Hepatocyte (in vitro differentiated cells): ENCODE results near the gene CAMKMT. TPM values are rescaled to one million over a fixed set of nuclear protein-coding genes. Genes with fewer than 3 reads are reported as not detected.

Source experiments
- DNase-seq: peaks from one replicate; pipeline ENCODE4 v3.0.0-alpha.2; 2016; ENCODE audit warnings: low spot score
- H2AFZ ChIP-seq: fragments of 200-600 bp; sonication (generic); 2 replicates; pipeline ENCODE4 v1.6.0; 2016; ENCODE audit warnings: antibody characterized with exemption, mild to moderate bottlenecking
- H3K27ac ChIP-seq: fragments of 200-600 bp; sonication (generic); 2 replicates; pipeline ENCODE4 v1.5.1; 2016; ENCODE audit warnings: mild to moderate bottlenecking
- H3K27me3 ChIP-seq: fragments of 200-600 bp; sonication (generic); 2 replicates; pipeline ENCODE4 v1.6.1; 2016
- H3K36me3 ChIP-seq: fragments of 200-600 bp; sonication (generic); replicated peaks from 2 replicates; pipeline ENCODE4 v1.5.1; 2016; ENCODE audit warnings: low read depth; ENCODE audit not compliant: insufficient read depth
- H3K4me1 ChIP-seq: fragments of 200-600 bp; sonication (generic); 2 replicates; pipeline ENCODE4 v1.5.1; 2016; ENCODE audit warnings: mild to moderate bottlenecking, moderate library complexity; ENCODE audit not compliant: insufficient read depth
- H3K4me2 ChIP-seq: fragments of 200-600 bp; sonication (generic); 2 replicates; pipeline ENCODE4 v1.6.0; 2016
- H3K4me3 ChIP-seq: fragments of 200-600 bp; sonication (generic); 2 replicates; pipeline ENCODE4 v1.5.1; 2016; ENCODE audit warnings: mild to moderate bottlenecking
- H3K79me2 ChIP-seq: fragments of 200-600 bp; sonication (generic); 2 replicates; pipeline ENCODE4 v1.6.0; 2017; ENCODE audit warnings: mild to moderate bottlenecking
- H3K9me2 ChIP-seq: fragments of 200-600 bp; sonication (generic); replicated peaks from 2 replicates; pipeline ENCODE4 v1.6.0; 2017; ENCODE audit warnings: mild to moderate bottlenecking; ENCODE audit not compliant: insufficient read depth
- H3K9me3 ChIP-seq: fragments of 200-600 bp; sonication (generic); 2 replicates; pipeline ENCODE4 v1.5.1; 2016; ENCODE audit warnings: low read depth, mild to moderate bottlenecking
- H4K20me1 ChIP-seq: fragments of 200-600 bp; sonication (generic); 2 replicates; pipeline ENCODE4 v1.6.0; 2016; ENCODE audit warnings: mild to moderate bottlenecking; ENCODE audit not compliant: insufficient read depth, poor library complexity, severe bottlenecking
- CTCF ChIP-seq: fragments of 200-600 bp; sonication (generic); IDR thresholded peaks from 2 replicates; pipeline ENCODE4 v1.5.1; 2016; ENCODE audit warnings: antibody characterized with exemption, mild to moderate bottlenecking; ENCODE audit not compliant: poor library complexity
- EZH2 ChIP-seq: fragments of 200-600 bp; sonication (generic); IDR thresholded peaks from 2 replicates; pipeline ENCODE4 v1.6.1; 2016; ENCODE audit warnings: antibody characterized with exemption, mild to moderate bottlenecking, borderline replicate concordance
- EZH2phosphoT487 ChIP-seq: fragments of 200-600 bp; sonication (generic); IDR thresholded peaks from one replicate; pipeline ENCODE4 v1.6.1; 2018; ENCODE audit warnings: antibody characterized with exemption, mild to moderate bottlenecking, low read depth, moderate library complexity; ENCODE audit not compliant: unreplicated experiment, severe bottlenecking
- WGBS: methylation state at CpG from one replicate; pipeline ENCODE4 v1.1.6; 2016; ENCODE audit warnings: low lambda C conversion rate; ENCODE audit errors: missing lambda C conversion rate; 5-methylcytosine and 5-hydroxymethylcytosine counted together
- polyA plus RNA-seq: library from polyadenylated mRNA; unstranded; fragments of >200 nt; fragmentation: Nextera tagmentation; extraction: Ambion mirVana; gene quantifications from 2 replicates; pipeline ENCODE4 v1.2.1, GENCODE V29; 2016
- total RNA-seq: library from RNA; depleted of rRNA; stranded (reverse); fragments of >200 nt; gene quantifications from 2 replicates; pipeline ENCODE4 v1.2.3, GENCODE V29; 2014

CAMKMT gene
- total and polyA plus RNA-seq, 2 experiments from 2014 or later: 10.3 to 12.7 TPM

- Histone ChIP-seq H3K27me3 (no peaks in the 10 kb centered on the region), H4K20me1 (no peaks in the 10 kb centered on the region), H3K4me2 (no peak overlapping the region), H3K27ac (no peak overlapping the region), H3K4me1 (no peaks in the 10 kb centered on the region), H3K9me2 (no peaks in the 10 kb centered on the region), H3K79me2 (no peaks in the 10 kb centered on the region), H3K9me3 (no peaks in the 10 kb centered on the region), H3K36me3 (no peaks in the 10 kb centered on the region), H2AFZ (no peak overlapping the region), H3K4me3 (no peak overlapping the region)
- WGBS: 96% methylated on average over 1 of the region's 1 CpG
- DNase-seq: no peak
- TF ChIP-seq EZH2phosphoT487 (no peak), CTCF (no peak), EZH2 (no peak)
Measured at GRCh38 chr2:44464437-44464836, 102.7 kb downstream of the CAMKMT start.

- no peaks in the 10 kb centered on the region for H4K20me1 ChIP-seq
- no peaks in the 10 kb centered on the region for H3K36me3 ChIP-seq
- H3K9me3 ChIP-seq: no peaks in the 10 kb centered on the region
- H3K27ac ChIP-seq: no peak overlapping the region
- H2AFZ ChIP-seq: no peak overlapping the region
- H3K4me1 ChIP-seq: no peaks in the 10 kb centered on the region
- H3K4me2 ChIP-seq: no peak overlapping the region
- H3K9me2 ChIP-seq: no peaks in the 10 kb centered on the region
- no peaks in the 10 kb centered on the region for H3K27me3 ChIP-seq
- TF ChIP-seq EZH2: no peak
- no peak for TF ChIP-seq EZH2phosphoT487
- TF ChIP-seq CTCF: no peak
- H3K79me2 ChIP-seq: no peaks in the 10 kb centered on the region
- no peak for DNase-seq
- no peak overlapping the region for H3K4me3 ChIP-seq
Measured at GRCh38 chr2:44470151-44470550, 108.4 kb downstream of the CAMKMT start.

GRCh38 chr2:44477657-44478414 lies 116.1 kb downstream of the CAMKMT start:
- Histone ChIP-seq H3K9me2 (no peaks in the 10 kb centered on the region), H3K27ac (no peak overlapping the region), H4K20me1 (no peaks in the 10 kb centered on the region), H2AFZ (no peak overlapping the region), H3K36me3 (no peaks in the 10 kb centered on the region), H3K9me3 (no peaks in the 10 kb centered on the region), H3K4me1 (no peaks in the 10 kb centered on the region), H3K4me3 (no peak overlapping the region), H3K4me2 (no peak overlapping the region), H3K79me2 (no peaks in the 10 kb centered on the region), H3K27me3 (no peaks in the 10 kb centered on the region)
- no peak for DNase-seq
- 93% methylated on average over 3 of the region's 3 CpGs for WGBS
- TF ChIP-seq EZH2 (no peak), EZH2phosphoT487 (no peak), CTCF (no peak)
